Suppressor macrophage (primary cell): ENCODE results near the gene SFSWAP.

Experiments used
- DNase-seq, 4 experiments: peaks; one replicate each; pipeline ENCODE4 v3.0.0-alpha.2; 2020 to 2022

SFSWAP gene

GRCh38 chr12:131836714-131837397 is 126.0 kb downstream of the SFSWAP start:
- no peak for DNase-seq

- no peak for DNase-seq
Observed at GRCh38 chr12:131840643-131841416, 129.9 kb downstream of the SFSWAP start.

GRCh38 chr12:131841547-131841946 is 130.7 kb downstream of the SFSWAP start:
- no peak for DNase-seq

GRCh38 chr12:131842169-131842568 is 131.3 kb downstream of the SFSWAP start:
- no peak for DNase-seq

- DNase-seq: no peak
Observed at GRCh38 chr12:131843527-131843926, 132.6 kb downstream of the SFSWAP start.

- no peak for DNase-seq
Observed at GRCh38 chr12:131844140-131844539, 133.2 kb downstream of the SFSWAP start.

GRCh38 chr12:131844656-131845055 is 133.8 kb downstream of the SFSWAP start:
- no peak for DNase-seq

- no peak for DNase-seq
Observed at GRCh38 chr12:131845121-131845520, 134.2 kb downstream of the SFSWAP start.

- no peak for DNase-seq
Observed at GRCh38 chr12:131847456-131847855, 136.6 kb downstream of the SFSWAP start.

GRCh38 chr12:131848753-131849152 is 137.9 kb downstream of the SFSWAP start:
- no peak for DNase-seq
